Body of pancreas (tissue), 4 donors: ENCODE measurements around the gene C19orf47. TPM values are rescaled to one million over a fixed set of nuclear protein-coding genes. Genes with fewer than 3 reads are reported as not detected.

ENCODE experiments used
- ATAC-seq: fragments of 150-250 bp; one replicate; pipeline ENCODE4 v1.9.1; 2016
- DNase-seq, 4 donors: peaks; one replicate each; pipeline ENCODE4 v3.0.0-alpha.2; 2019
- H3K27ac ChIP-seq, 4 donors: fragments of 200-600 bp; sonication (generic); 1 replicate in 3 of 4; 2 replicates in 1 of 4; pipeline versions ENCODE4 v1.5.1 to v1.6.1; 2016 to 2019; ENCODE audit warnings: mild to moderate bottlenecking in 1 of 4, mixed read lengths in 1 of 4, moderate library complexity in 1 of 4
- H3K27me3 ChIP-seq, 2 donors: fragments of 200-600 bp; sonication (generic); one replicate each; pipeline ENCODE4 v1.6.0; 2016; ENCODE audit warnings: mild to moderate bottlenecking in 1 of 2
- H3K36me3 ChIP-seq, 2 donors: fragments of 200-600 bp; sonication (generic); replicated peaks in 1 of 2; 2 replicates each; pipeline ENCODE4 v1.5.1; 2016; ENCODE audit warnings: low read depth in 2 of 2; ENCODE audit not compliant: insufficient read depth in 1 of 2
- H3K4me1 ChIP-seq: fragments of 200-600 bp; sonication (generic); one replicate; pipeline ENCODE4 v1.6.0; 2016
- H3K4me3 ChIP-seq, 2 donors: fragments of 200-600 bp; sonication (generic); 1 replicate in 1 of 2; 2 replicates in 1 of 2; pipeline ENCODE4 v1.5.1; 2016 to 2019
- H3K9me3 ChIP-seq, 3 donors: fragments of 200-600 bp; sonication (generic); 1 replicate in 2 of 3; 2 replicates in 1 of 3; pipeline ENCODE4 v1.5.1; 2016
- POLR2A ChIP-seq, 3 donors: fragments of 450-650 bp; IDR thresholded peaks; one replicate each; pipeline ENCODE4 v1.6.1; 2016; ENCODE audit warnings: antibody characterized with exemption in 3 of 3, mild to moderate bottlenecking in 2 of 3
- WGBS, 2 donors: methylation state at CpG; one replicate each; pipeline ENCODE4 v1.1.5; 2017; 5-methylcytosine and 5-hydroxymethylcytosine counted together
- intact Hi-C: fragments of 100-400 bp; cut with DNase I; formaldehyde crosslinking; loops from one replicate; pipeline ENCODE4 v1.15.1; 2023
- total RNA-seq, 2 donors: library from RNA; depleted of rRNA; stranded (reverse); fragments of >200 nt; gene quantifications; one replicate each; pipeline ENCODE4 v1.1.0, GENCODE V29; 2016
- TF ChIP-seq, protein P1 (sequence below), 7 experiments: fragments of 450-650 bp in 4 of 7; fragments of 200-600 bp in 3 of 7; sonication (generic) in 3 of 7; IDR thresholded peaks; one replicate each; pipeline ENCODE4 v1.5.1; 2016 to 2019; ENCODE audit warnings: antibody characterized with exemption in 7 of 7

Gene C19orf47
- total RNA-seq, 2 donors from 2014 or later: 3.9 to 19.8 TPM

DNA sequence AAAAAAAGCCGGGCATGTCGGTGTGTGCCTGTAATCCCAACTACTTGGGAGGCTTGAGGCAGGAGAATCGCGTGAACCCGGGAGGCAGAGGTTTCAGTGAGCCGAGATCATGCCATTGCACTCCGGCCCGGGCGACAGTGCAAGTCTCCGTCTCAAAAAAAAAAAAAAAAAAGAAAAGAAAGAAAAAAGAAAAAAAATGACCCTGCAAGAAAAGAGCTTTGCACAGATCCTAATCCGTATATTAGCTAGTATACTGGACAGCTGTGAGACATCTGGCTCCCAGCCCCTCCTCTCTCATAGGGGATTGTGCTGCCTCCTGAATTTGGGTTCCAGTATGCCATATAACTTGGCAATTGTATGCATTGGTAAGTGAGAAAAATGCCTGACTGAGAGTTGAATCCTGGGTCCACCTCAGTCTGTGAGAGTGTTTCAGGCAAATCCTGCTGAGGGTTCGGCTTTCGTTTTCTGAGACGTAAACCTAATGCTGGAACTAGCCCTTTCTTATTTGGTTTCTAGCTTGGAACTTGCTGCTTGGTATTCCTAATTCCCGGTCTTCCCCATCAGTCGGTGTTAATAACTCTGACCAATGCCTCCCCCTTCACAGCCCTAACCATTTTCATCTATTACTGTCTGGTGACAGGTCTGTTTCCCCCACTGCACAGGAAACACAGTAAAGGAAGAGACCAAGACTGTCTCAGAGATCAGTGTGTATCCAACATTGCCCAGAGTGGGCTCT, 61.8 kb downstream of the C19orf47 start:
- no peak overlapping the region for H3K4me3 ChIP-seq
- intact Hi-C loops: no loop called here

DNA sequence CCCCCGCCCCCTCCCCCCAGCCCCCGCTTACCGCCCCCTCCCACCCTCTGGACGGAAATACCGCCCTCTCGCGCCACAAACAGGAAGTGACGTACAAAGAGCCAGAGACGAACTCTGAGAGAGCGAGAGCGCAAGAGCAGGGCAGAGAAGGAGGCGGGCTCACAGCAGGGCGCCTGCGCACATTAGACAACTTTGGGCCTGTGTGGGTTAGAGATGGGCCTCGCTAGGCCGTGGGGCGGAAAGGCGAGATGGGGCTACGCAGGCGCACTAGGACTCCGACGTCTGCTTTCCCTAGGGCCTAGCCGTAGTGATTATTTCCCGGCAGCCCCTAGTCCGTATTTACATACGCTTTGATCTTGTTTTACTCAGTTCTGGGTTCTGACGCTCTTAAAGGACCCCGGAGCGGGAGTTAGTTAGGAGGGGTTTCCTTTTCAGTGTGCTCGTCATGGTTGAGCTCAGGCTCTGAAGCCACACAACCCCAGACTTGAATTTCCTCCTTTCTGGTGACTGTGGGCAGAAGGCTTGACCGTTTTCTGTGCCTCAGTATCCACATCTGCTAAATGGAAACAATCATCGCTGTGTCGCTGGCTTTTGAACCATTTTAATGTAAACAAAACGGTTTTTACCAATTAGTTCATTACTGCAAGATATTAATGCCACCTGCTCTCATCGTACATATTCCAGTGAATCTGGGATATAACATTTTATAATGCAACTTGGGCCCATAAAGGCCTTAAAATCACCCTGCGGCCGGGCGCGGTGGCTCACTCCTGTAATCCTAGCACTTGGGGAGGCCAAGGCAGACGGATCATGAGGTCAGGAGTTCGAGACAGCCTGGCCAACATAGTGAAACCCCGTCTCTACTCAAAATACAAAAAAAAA, 62.6 kb downstream of the C19orf47 start:
- peak overlapping the region; percentile 92 to 98 (median 94) for H3K27ac ChIP-seq
- H3K4me3 ChIP-seq: peak overlapping the region; percentile 50 to 83
- no peaks in the 10 kb centered on the region for H3K9me3 ChIP-seq
- ATAC-seq: peak; percentile 96
- no peaks in the 10 kb centered on the region for H3K36me3 ChIP-seq
- H3K4me1 ChIP-seq: peaks cover 42% of the 10 kb centered on the region
- no peaks in the 10 kb centered on the region for H3K27me3 ChIP-seq
- peak; percentile 98 to 100 (median 100) for DNase-seq
- TF ChIP-seq POLR2A (IDR thresholded peaks at IDR 0.05): peak in 2 of 3 donors; percentile 61 to 72
- TF ChIP-seq, protein P1, sequence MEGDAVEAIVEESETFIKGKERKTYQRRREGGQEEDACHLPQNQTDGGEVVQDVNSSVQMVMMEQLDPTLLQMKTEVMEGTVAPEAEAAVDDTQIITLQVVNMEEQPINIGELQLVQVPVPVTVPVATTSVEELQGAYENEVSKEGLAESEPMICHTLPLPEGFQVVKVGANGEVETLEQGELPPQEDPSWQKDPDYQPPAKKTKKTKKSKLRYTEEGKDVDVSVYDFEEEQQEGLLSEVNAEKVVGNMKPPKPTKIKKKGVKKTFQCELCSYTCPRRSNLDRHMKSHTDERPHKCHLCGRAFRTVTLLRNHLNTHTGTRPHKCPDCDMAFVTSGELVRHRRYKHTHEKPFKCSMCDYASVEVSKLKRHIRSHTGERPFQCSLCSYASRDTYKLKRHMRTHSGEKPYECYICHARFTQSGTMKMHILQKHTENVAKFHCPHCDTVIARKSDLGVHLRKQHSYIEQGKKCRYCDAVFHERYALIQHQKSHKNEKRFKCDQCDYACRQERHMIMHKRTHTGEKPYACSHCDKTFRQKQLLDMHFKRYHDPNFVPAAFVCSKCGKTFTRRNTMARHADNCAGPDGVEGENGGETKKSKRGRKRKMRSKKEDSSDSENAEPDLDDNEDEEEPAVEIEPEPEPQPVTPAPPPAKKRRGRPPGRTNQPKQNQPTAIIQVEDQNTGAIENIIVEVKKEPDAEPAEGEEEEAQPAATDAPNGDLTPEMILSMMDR (IDR thresholded peaks at IDR 0.05): peak in 1 of 7 experiments; percentile 12
- 15 to 25% methylated on average over 27 to 41 of the region's 42 CpGs for WGBS, 2 donors
- intact Hi-C loops: no loop called here

More for the DNA sequence above, 61.8 kb downstream of the C19orf47 start:
- Histone ChIP-seq H3K27me3 (no peaks in the 10 kb centered on the region), H3K36me3 (no peaks in the 10 kb centered on the region), H3K27ac (peak overlapping the region in 1 of 4 donors; percentile 98), H3K4me1 (peaks cover 34% of the 10 kb centered on the region), H3K9me3 (no peaks in the 10 kb centered on the region)
- TF ChIP-seq, protein P1 (IDR thresholded peaks at IDR 0.05): no peak
- TF ChIP-seq POLR2A (IDR thresholded peaks at IDR 0.05): no peak
- ATAC-seq (no peak), DNase-seq (no peak)
- 74 to 80% methylated on average over 16 of the region's 16 CpGs for WGBS, 2 donors

DNA sequence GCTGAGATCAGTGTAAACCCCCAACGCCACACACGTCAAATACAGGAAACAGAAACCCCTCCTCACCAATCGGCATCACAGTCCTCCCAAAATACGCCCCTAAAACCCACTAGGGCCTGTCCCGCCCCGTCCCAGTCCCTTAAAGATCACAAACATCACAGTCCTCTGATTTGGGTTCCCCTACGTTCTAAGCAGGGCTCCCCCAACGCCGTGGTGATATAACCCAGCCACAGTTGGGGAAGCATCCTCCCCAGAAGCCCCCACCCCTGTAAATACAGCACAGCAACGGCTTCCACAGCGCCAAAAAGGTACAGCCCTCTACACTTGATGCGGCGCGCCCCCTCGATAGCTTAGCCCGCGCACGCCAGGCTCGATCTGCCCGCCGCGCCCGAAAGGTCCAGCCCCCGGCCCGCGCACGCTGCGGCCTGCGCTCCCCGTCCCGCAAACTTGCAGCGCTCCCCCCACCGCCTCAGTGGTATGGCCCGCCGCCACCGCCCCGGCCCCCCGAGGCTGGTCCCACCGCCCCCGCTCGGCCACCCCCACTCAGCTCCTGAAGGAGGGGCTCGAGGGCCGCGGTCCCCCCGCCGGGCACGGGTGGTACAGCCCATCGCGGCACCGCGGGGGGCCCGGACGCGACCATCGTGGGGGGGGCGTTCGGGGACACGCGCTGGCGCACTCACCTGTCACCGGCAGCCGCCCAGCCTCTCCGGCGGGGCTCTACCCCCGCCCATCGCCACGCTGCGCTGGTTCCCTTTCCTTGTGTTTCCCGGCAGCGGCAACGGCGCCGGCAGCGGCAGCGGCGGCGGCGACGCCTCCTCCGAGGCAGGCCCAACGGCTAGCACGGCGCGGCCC, 63.5 kb downstream of the C19orf47 start, which contains the start of gene AKT2:
Gene AKT2 (minus strand): TSS at position 845 of the 852 bp plus-strand sequence. CDS start 20,078 bp downstream, outside the sequence.
- DNase-seq (peak in 1 of 4 donors; percentile 12), ATAC-seq (peak; percentile 34)
- Histone ChIP-seq H3K9me3 (no peaks in the 10 kb centered on the region), H3K27ac (peak within 1 kb of the TSS; percentile 92 to 98 (median 94)), H3K36me3 (no peaks in the 10 kb centered on the region), H3K27me3 (no peaks in the 10 kb centered on the region), H3K4me1 (peaks cover 51% of the 10 kb centered on the region), H3K4me3 (peak within 1 kb of the TSS; percentile 50 to 83)
- intact Hi-C loops: no loop called here
- TF ChIP-seq, protein P1 (IDR thresholded peaks at IDR 0.05): no peak
- TF ChIP-seq POLR2A (IDR thresholded peaks at IDR 0.05): no peak
- WGBS, 2 donors: 0% methylated on average over 8 to 67 of the region's 84 CpGs

DNA sequence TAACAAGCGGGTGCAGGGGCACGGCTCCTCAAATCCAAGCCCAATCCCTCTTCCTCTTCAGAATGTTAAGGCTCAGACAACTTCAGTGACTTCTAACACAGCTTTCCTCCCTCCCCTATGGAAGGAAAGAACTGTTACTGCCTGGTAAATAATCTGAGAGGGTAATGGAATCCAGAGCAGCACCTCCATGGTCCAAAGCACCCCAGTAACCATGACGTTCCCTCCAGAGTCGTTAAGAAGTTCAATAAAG, 64.0 kb downstream of the C19orf47 start:
- no peaks in the 10 kb centered on the region for H3K9me3 ChIP-seq
- H3K27me3 ChIP-seq: no peaks in the 10 kb centered on the region
- peaks cover 56% of the 10 kb centered on the region for H3K4me1 ChIP-seq
- no peak for ATAC-seq
- 4% methylated on average over 4 of the region's 4 CpGs for WGBS, 2 donors
- H3K4me3 ChIP-seq: peak overlapping the region; percentile 50 to 83
- H3K36me3 ChIP-seq: no peaks in the 10 kb centered on the region
- peak overlapping the region; percentile 92 to 98 (median 94) for H3K27ac ChIP-seq
- TF ChIP-seq, protein P1 (IDR thresholded peaks at IDR 0.05): no peak
- TF ChIP-seq POLR2A (IDR thresholded peaks at IDR 0.05): no peak
- no peak for DNase-seq
- intact Hi-C loops: no loop called here
